Measurements from ENCODE around the gene GRIN2A. TPM values are rescaled to one million over a fixed set of nuclear protein-coding genes. Genes with fewer than 3 reads are reported as not detected.

The GRIN2A gene
- polyA plus RNA-seq, 1 donor (not counting 4 experiments of a cell fraction or from before 2014, with no cell fraction given) = 0.01 TPM

GRCh38 chr16:9917691-9918090 lies 264.5 kb downstream of the GRIN2A start:
- no peak overlapping the region for H3K9ac ChIP-seq (ENCODE audit: control insufficient read depth, extremely low read depth, insufficient read depth, low read length)
- no peak overlapping the region for H3K4me3 ChIP-seq (ENCODE audit: control insufficient read depth in 2 of 3, extremely low read depth in 1 of 3, insufficient read depth in 2 of 3, low read depth in 1 of 3, low read length in 3 of 3)
- TF ChIP-seq EZH2 (IDR thresholded peaks at IDR 0.05; ENCODE audit: low read length) (no peak), CTCF (optimal IDR thresholded peaks at IDR 0.05 in 1 of 3, IDR thresholded peaks at IDR 0.05 in 1 of 3, conservative IDR thresholded peaks at IDR 0.05 in 1 of 3; ENCODE audit: extremely low read depth in 1 of 3, insufficient read depth in 2 of 3, low read length in 3 of 3) (no peak)
- FAIRE-seq (no peak), DNase-seq (ENCODE audit: low read depth, low spot score) (no peak)
- dilution Hi-C loops (cut with MboI; ENCODE audit: extremely low pct_ligation_motif_present, low sequenced_read_pairs) = no loop called here
- H4K20me1 ChIP-seq (ENCODE audit: control insufficient read depth, extremely low read depth, insufficient read depth, low read length) = no peaks in the 10 kb centered on the region
- H3K27ac ChIP-seq (ENCODE audit: control insufficient read depth, insufficient read depth, low read length) = no peak overlapping the region
- no peaks in the 10 kb centered on the region for H3K27me3 ChIP-seq (ENCODE audit: control insufficient read depth, extremely low read depth, insufficient read depth, low read length)
- H2AFZ ChIP-seq (ENCODE audit: control insufficient read depth, low read length) = no peak overlapping the region
- no peaks in the 10 kb centered on the region for H3K36me3 ChIP-seq (ENCODE audit: control insufficient read depth in 2 of 2, extremely low read depth in 1 of 2, insufficient read depth in 2 of 2, low read length in 2 of 2)
- no peak overlapping the region for H3K4me2 ChIP-seq (ENCODE audit: control insufficient read depth, extremely low read depth, insufficient read depth, low read depth, low read length)
- H3K9me3 ChIP-seq (ENCODE audit: control insufficient read depth, low read depth, low read length) = no peaks in the 10 kb centered on the region
- H3K79me2 ChIP-seq (ENCODE audit: control insufficient read depth, insufficient read depth, low read length) = no peaks in the 10 kb centered on the region
- no peaks in the 10 kb centered on the region for H3K9me1 ChIP-seq (ENCODE audit: control insufficient read depth, extremely low read depth, insufficient read depth, low read length)
- no peaks in the 10 kb centered on the region for H3K4me1 ChIP-seq (ENCODE audit: control insufficient read depth, extremely low read depth, insufficient read depth, low read length)

GRCh38 chr16:9913604-9914326 lies 268.5 kb downstream of the GRIN2A start:
- Histone ChIP-seq H3K4me1 (ENCODE audit: control insufficient read depth, extremely low read depth, insufficient read depth, low read length) (no peaks in the 10 kb centered on the region), H3K4me2 (ENCODE audit: control insufficient read depth, extremely low read depth, insufficient read depth, low read depth, low read length) (no peak overlapping the region), H3K4me3 (ENCODE audit: control insufficient read depth in 2 of 3, extremely low read depth in 1 of 3, insufficient read depth in 2 of 3, low read depth in 1 of 3, low read length in 3 of 3) (no peak overlapping the region), H3K9ac (ENCODE audit: control insufficient read depth, extremely low read depth, insufficient read depth, low read length) (no peak overlapping the region), H4K20me1 (ENCODE audit: control insufficient read depth, extremely low read depth, insufficient read depth, low read length) (no peaks in the 10 kb centered on the region), H3K36me3 (ENCODE audit: control insufficient read depth in 2 of 2, extremely low read depth in 1 of 2, insufficient read depth in 2 of 2, low read length in 2 of 2) (no peaks in the 10 kb centered on the region), H3K79me2 (ENCODE audit: control insufficient read depth, insufficient read depth, low read length) (no peaks in the 10 kb centered on the region), H3K27ac (ENCODE audit: control insufficient read depth, insufficient read depth, low read length) (no peak overlapping the region), H2AFZ (ENCODE audit: control insufficient read depth, low read length) (no peak overlapping the region), H3K9me1 (ENCODE audit: control insufficient read depth, extremely low read depth, insufficient read depth, low read length) (no peaks in the 10 kb centered on the region), H3K9me3 (ENCODE audit: control insufficient read depth, low read depth, low read length) (no peaks in the 10 kb centered on the region), H3K27me3 (ENCODE audit: control insufficient read depth, extremely low read depth, insufficient read depth, low read length) (no peaks in the 10 kb centered on the region)
- DNase-seq (ENCODE audit: low read depth, low spot score) = no peak
- dilution Hi-C loops (cut with MboI; ENCODE audit: extremely low pct_ligation_motif_present, low sequenced_read_pairs) = no loop called here
- TF ChIP-seq CTCF (optimal IDR thresholded peaks at IDR 0.05 in 1 of 3, IDR thresholded peaks at IDR 0.05 in 1 of 3, conservative IDR thresholded peaks at IDR 0.05 in 1 of 3; ENCODE audit: extremely low read depth in 1 of 3, insufficient read depth in 2 of 3, low read length in 3 of 3) (no peak), EZH2 (IDR thresholded peaks at IDR 0.05; ENCODE audit: low read length) (no peak)
- FAIRE-seq = no peak

Measured in keratinocyte (primary cell).